Nephron progenitor cell (in vitro differentiated cells): Measurements from ENCODE around the gene NUDT1.

Experiments
- DNase-seq: peaks from one replicate; pipeline ENCODE4 v3.0.0; 2021
- H3K27ac Mint-ChIP-seq: 2 replicates; pipeline ENCODE4 v1.8.0; 2021; ENCODE audit warnings: mild to moderate bottlenecking, moderate library complexity, mixed read lengths
- H3K27me3 Mint-ChIP-seq: 2 replicates; pipeline ENCODE4 v1.8.0; 2021; ENCODE audit warnings: mild to moderate bottlenecking, low read depth, mixed read lengths; ENCODE audit not compliant: poor library complexity
- H3K36me3 Mint-ChIP-seq: 2 replicates; pipeline ENCODE4 v1.8.0; 2021; ENCODE audit warnings: low read depth, mixed read lengths
- H3K4me1 Mint-ChIP-seq: 2 replicates; pipeline ENCODE4 v1.8.0; 2021; ENCODE audit warnings: mixed read lengths
- H3K4me3 Mint-ChIP-seq: 2 replicates; pipeline ENCODE4 v1.8.0; 2021; ENCODE audit warnings: mild to moderate bottlenecking, moderate library complexity, mixed read lengths
- H3K9me3 Mint-ChIP-seq: 2 replicates; pipeline ENCODE4 v1.8.0; 2021; ENCODE audit warnings: mild to moderate bottlenecking, moderate library complexity, mixed read lengths
- TF ChIP-seq, protein P1 (sequence below): fragments of 200-600 bp; sonication (generic); IDR thresholded peaks from 2 replicates; pipeline ENCODE4 v1.5.0; 2021; ENCODE audit warnings: antibody characterized with exemption

NUDT1 gene

DNA sequence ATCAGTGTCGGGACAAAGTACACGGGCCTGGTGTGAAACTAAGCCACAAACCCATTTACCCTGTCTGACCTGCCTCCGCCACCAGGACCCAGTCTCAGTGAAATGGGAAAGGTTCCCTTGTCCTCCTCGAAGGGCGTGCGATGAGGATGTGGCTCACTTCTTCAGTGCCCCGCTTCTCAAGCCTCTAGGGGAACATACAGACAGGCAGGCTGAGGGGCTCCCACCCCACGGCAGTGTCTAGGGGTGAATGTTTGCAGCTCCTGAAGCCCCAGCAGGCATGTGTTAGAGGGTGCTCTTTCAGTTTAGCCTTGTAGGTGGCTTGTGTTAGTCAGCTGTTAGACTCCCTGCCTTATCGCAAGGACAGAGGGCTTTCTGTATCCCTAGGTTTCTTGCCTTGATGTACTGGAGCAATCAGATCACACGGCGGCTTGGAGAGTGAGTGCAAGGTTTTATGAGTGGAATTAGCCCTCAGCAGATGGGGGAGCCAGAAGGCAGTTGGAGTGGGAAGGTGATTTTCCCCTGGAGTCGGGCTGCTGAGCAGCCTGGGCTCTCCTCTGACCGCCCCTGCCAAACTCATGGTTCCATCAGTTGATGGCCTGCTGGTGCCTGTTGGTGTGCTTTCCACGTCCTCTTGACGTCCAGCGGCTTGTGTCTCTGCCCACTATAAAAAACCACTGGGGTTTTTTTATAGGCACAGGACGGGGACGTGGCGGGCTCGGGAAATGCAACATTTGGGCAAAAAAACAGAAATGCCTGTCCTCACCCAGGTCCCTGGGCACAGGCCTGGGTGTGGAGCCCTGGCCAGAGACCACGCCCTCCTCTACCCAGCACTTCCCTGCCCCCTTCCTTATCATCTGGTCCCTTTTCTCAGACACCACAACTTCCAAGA lies 759 bp downstream of the NUDT1 start:
- Mint-ChIP-seq H3K4me1 (peaks cover 24% of the 10 kb centered on the region), H3K9me3 (no peaks in the 10 kb centered on the region), H3K4me3 (peak overlapping the region; percentile 93), H3K27ac (peak overlapping the region; percentile 58), H3K27me3 (peaks cover 3% of the 10 kb centered on the region), H3K36me3 (peaks cover 20% of the 10 kb centered on the region)
- peak; percentile 25 for DNase-seq
- TF ChIP-seq, protein P1, sequence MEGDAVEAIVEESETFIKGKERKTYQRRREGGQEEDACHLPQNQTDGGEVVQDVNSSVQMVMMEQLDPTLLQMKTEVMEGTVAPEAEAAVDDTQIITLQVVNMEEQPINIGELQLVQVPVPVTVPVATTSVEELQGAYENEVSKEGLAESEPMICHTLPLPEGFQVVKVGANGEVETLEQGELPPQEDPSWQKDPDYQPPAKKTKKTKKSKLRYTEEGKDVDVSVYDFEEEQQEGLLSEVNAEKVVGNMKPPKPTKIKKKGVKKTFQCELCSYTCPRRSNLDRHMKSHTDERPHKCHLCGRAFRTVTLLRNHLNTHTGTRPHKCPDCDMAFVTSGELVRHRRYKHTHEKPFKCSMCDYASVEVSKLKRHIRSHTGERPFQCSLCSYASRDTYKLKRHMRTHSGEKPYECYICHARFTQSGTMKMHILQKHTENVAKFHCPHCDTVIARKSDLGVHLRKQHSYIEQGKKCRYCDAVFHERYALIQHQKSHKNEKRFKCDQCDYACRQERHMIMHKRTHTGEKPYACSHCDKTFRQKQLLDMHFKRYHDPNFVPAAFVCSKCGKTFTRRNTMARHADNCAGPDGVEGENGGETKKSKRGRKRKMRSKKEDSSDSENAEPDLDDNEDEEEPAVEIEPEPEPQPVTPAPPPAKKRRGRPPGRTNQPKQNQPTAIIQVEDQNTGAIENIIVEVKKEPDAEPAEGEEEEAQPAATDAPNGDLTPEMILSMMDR = no peak

GRCh38 chr7:2243458-2243857 lies 1.4 kb downstream of the NUDT1 start:
- Mint-ChIP-seq H3K27me3 (peaks cover 3% of the 10 kb centered on the region), H3K36me3 (peaks cover 13% of the 10 kb centered on the region), H3K27ac (no peak overlapping the region), H3K9me3 (no peaks in the 10 kb centered on the region), H3K4me3 (peak overlapping the region; percentile 93), H3K4me1 (peaks cover 24% of the 10 kb centered on the region)
- DNase-seq = no peak
- TF ChIP-seq, protein P1 = no peak

DNA sequence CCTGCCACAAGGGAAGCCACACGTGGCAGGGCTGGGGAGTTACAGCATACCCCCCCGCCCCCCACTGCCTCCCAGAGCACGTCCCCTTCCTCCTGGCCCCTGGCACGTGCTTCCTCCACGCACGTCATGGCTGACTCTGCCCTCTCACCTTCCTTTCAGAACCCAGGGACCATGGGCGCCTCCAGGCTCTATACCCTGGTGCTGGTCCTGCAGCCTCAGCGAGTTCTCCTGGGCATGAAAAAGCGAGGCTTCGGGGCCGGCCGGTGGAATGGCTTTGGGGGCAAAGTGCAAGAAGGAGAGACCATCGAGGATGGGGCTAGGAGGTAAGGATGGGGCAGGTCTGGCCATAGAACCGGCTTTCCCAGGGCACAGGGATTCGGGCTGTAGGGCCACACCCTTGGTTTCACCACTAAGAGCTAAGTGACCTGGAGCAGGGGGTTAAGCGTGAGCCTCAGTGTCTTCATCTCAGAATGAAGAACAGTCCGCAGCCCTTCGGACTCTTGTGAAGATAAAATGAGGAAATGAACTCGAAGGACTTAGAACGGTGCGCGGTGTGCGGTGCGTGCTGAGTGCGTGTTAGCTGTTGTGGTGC lies 2.5 kb downstream of the NUDT1 start:
- H3K9me3 Mint-ChIP-seq = no peaks in the 10 kb centered on the region
- H3K4me3 Mint-ChIP-seq = no peak overlapping the region
- H3K27me3 Mint-ChIP-seq = peaks cover 3% of the 10 kb centered on the region
- H3K27ac Mint-ChIP-seq = no peak overlapping the region
- TF ChIP-seq, protein P1 = no peak
- DNase-seq = no peak
- H3K4me1 Mint-ChIP-seq = peaks cover 30% of the 10 kb centered on the region
- peaks cover 2% of the 10 kb centered on the region for H3K36me3 Mint-ChIP-seq

DNA sequence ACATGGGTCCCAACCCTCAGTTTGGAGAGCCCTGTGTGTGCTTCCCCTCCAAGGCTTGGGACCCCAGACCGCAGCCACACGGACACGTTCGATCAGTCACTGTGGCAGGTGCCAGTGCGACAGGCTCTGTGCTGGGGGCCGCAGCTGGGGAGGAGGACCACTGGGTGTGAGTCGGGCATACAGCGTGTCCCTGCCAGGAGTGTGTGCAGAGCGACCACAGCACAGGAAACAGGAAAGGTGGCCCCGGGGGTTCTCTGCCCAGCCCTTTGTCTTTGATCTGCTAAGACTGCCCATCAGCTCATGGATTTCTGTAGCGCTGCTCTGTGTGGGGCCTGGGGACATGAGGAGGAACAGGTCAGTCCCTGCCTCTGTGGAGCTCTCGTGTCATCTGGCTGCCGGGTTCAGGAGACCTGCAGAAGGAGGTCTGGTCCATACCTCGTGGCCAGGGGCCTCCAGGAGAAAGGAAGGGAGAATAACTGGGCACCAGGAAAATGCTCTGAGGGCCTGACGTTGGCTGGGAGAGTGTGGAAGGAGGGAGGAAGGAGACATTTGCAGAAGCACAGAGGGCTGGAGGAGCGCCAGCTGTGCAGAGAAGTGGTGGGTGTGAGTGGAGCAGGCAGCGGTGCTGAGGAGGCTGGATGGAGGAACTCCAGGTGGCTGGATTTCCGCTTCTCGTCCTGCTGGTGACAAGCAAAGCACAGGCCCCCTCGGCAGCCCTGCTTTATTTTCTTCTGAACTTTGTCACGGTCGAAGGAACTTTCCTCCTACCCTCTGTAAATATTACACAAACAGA lies 4.1 kb downstream of the NUDT1 start:
- peaks cover 3% of the 10 kb centered on the region for H3K27me3 Mint-ChIP-seq
- H3K4me1 Mint-ChIP-seq = peaks cover 30% of the 10 kb centered on the region
- H3K27ac Mint-ChIP-seq = peak overlapping the region; percentile 95
- H3K4me3 Mint-ChIP-seq = no peak overlapping the region
- TF ChIP-seq, protein P1 = no peak
- no peaks in the 10 kb centered on the region for H3K9me3 Mint-ChIP-seq
- H3K36me3 Mint-ChIP-seq = peaks cover 4% of the 10 kb centered on the region
- DNase-seq = no peak

GRCh38 chr7:2247141-2247995 lies 5.3 kb downstream of the NUDT1 start:
- Mint-ChIP-seq H3K9me3 (no peaks in the 10 kb centered on the region), H3K27me3 (peaks cover 3% of the 10 kb centered on the region), H3K4me3 (no peak overlapping the region), H3K36me3 (peaks cover 4% of the 10 kb centered on the region), H3K4me1 (peaks cover 30% of the 10 kb centered on the region), H3K27ac (peak overlapping the region; percentile 86)
- peak; percentile 65 for DNase-seq
- TF ChIP-seq, protein P1 = peak; percentile 67
